ENCODE results near the gene PPP2R2C. TPM values are rescaled to one million over a fixed set of nuclear protein-coding genes. Genes with fewer than 3 reads are reported as not detected.

The PPP2R2C gene
- total and polyA plus RNA-seq, 10 of the 15 experiments (the other 5 are each of a cell fraction or from before 2014, with no cell fraction given): 0.13 to 0.15 TPM; not detected in 8

GRCh38 chr4:6384541-6384940 is 87.9 kb downstream of the PPP2R2C start:
- WGBS (ENCODE audit: insufficient coverage, insufficient replicate concordance, low lambda C conversion rate, missing lambda C conversion rate): 45% methylated on average over 3 of the region's 3 CpGs
- Histone ChIP-seq H3K27ac (ENCODE audit: control insufficient read depth, insufficient read depth) (no peak overlapping the region), H3K79me2 (ENCODE audit: control insufficient read depth, insufficient read depth, low read length) (no peaks in the 10 kb centered on the region), H3K4me1 (ENCODE audit: control insufficient read depth, insufficient read depth, low read length) (no peaks in the 10 kb centered on the region), H3K27me3 (replicated peaks in 1 of 2; ENCODE audit: control insufficient read depth in 2 of 2, insufficient read depth in 2 of 2, low read length in 1 of 2) (peaks cover 0 to 2% of the 10 kb centered on the region in 2 experiments; a peak in 3 of 4 replicates), H3K36me3 (ENCODE audit: control insufficient read depth in 2 of 2, insufficient read depth in 2 of 2, low read length in 1 of 2) (no peaks in the 10 kb centered on the region), H3K9me3 (replicated peaks; ENCODE audit: control insufficient read depth, insufficient read depth, low read length) (no peaks in the 10 kb centered on the region), H2AFZ (ENCODE audit: control insufficient read depth, low read depth, low read length) (no peak overlapping the region), H3K9ac (ENCODE audit: control insufficient read depth, insufficient read depth, low read length) (no peak overlapping the region), H4K20me1 (ENCODE audit: control insufficient read depth, insufficient read depth) (peaks cover 3% of the 10 kb centered on the region; the same call in 1 of the 2 replicates), H3K4me3 (no peak overlapping the region), H3K4me2 (ENCODE audit: control insufficient read depth, insufficient read depth) (no peak overlapping the region)
- FAIRE-seq (no peak), DNase-seq (ENCODE audit: low read depth, low spot score) (no peak), ATAC-seq (no peak)
- TF ChIP-seq CEBPB (IDR thresholded peaks at IDR 0.05; ENCODE audit: borderline replicate concordance in 1 of 2, low read depth in 2 of 2, low read length in 2 of 2) (no peak), POU2F2 (IDR thresholded peaks at IDR 0.05; ENCODE audit: borderline replicate concordance, low read depth, low read length) (no peak), PAX5 (IDR thresholded peaks at IDR 0.05; ENCODE audit: borderline replicate concordance, low read depth, low read length) (no peak), ZNF24 (IDR thresholded peaks at IDR 0.05) (no peak), USF1 (IDR thresholded peaks at IDR 0.05; ENCODE audit: borderline replicate concordance, extremely low read length, insufficient read depth, low read depth, low read length) (no peak), CUX1 (IDR thresholded peaks at IDR 0.05; ENCODE audit: insufficient replicate concordance, low read depth, low read length) (no peak), NFIC (IDR thresholded peaks at IDR 0.05; ENCODE audit: low read depth, low read length) (no peak), ELK1 (IDR thresholded peaks at IDR 0.05; ENCODE audit: low read depth, low read length) (no peak), WRNIP1 (IDR thresholded peaks at IDR 0.05; ENCODE audit: borderline replicate concordance, low read depth, low read length) (no peak)
- RAD21 ChIA-PET (ENCODE audit: unreplicated experiment): no interaction called here
- POLR2A ChIA-PET: no interaction called here
- intact Hi-C loops (cut with micrococcal nuclease; ENCODE audit: unreplicated experiment) (no loop called here), in situ Hi-C loops (cut with MboI) (no loop called here)
- CTCF ChIA-PET: no interaction called here
- SMC1A ChIA-PET (ENCODE audit: uncharacterized antibody, unreplicated experiment): no interaction called here
- no TSS peak for BruUV-seq (replicated peaks)

Measured in GM12878 (cell line).